AG04450 (cell line): ENCODE results near the gene MYL7. TPM values are rescaled to one million over a fixed set of nuclear protein-coding genes. Genes with fewer than 3 reads are reported as not detected.

Experiments used
- CTCF ChIA-PET: fragments of 300-600, 350-600 bp; formaldehyde crosslinking; extraction: SDS; loops from one replicate; lab custom pipeline; 2022; ENCODE audit warnings: antibody characterized with exemption, inconsistent platforms; lab: Charles Lee
- POLR2A ChIA-PET: fragments of 350-600 bp; formaldehyde crosslinking; extraction: SDS; loops from one replicate; lab custom pipeline; 2021; ENCODE audit warnings: antibody characterized with exemption, inconsistent platforms; lab: Yijun Ruan, JAX
- DNase-seq: peaks from one replicate; pipeline ENCODE4 v3.0.0-alpha.2; 2011; ENCODE audit warnings: low read depth, low spot score
- H3K27ac ChIP-seq: one replicate; pipeline ENCODE4 v1.5.1; 2012; ENCODE audit warnings: low read depth, low read length, control low read depth
- H3K27me3 ChIP-seq: one replicate; pipeline ENCODE4 v1.6.0; 2012; ENCODE audit warnings: low read length; ENCODE audit not compliant: control insufficient read depth, insufficient read depth
- H3K4me3 ChIP-seq: 2 replicates; pipeline ENCODE4 v1.5.1; 2011; ENCODE audit warnings: mild to moderate bottlenecking, low read depth, low read length, control low read depth
- H3K9me3 ChIP-seq: 2 replicates; pipeline ENCODE4 v1.5.1; 2012; ENCODE audit warnings: low read length; ENCODE audit not compliant: control insufficient read depth, insufficient read depth
- polyA plus RNA-seq: library from polyadenylated mRNA; depleted of rRNA; stranded (reverse); fragments of >200 nt; gene quantifications from 2 replicates; pipeline ENCODE4 v1.2.3, GENCODE V29; 2011
- TF ChIP-seq, protein P1 (sequence below): IDR thresholded peaks from 2 replicates; pipeline ENCODE4 v1.5.1; 2011; ENCODE audit warnings: low read depth, low read length, control low read depth, inconsistent platforms

The MYL7 gene
- polyA plus RNA-seq, 1 experiment, result not detected

DNA sequence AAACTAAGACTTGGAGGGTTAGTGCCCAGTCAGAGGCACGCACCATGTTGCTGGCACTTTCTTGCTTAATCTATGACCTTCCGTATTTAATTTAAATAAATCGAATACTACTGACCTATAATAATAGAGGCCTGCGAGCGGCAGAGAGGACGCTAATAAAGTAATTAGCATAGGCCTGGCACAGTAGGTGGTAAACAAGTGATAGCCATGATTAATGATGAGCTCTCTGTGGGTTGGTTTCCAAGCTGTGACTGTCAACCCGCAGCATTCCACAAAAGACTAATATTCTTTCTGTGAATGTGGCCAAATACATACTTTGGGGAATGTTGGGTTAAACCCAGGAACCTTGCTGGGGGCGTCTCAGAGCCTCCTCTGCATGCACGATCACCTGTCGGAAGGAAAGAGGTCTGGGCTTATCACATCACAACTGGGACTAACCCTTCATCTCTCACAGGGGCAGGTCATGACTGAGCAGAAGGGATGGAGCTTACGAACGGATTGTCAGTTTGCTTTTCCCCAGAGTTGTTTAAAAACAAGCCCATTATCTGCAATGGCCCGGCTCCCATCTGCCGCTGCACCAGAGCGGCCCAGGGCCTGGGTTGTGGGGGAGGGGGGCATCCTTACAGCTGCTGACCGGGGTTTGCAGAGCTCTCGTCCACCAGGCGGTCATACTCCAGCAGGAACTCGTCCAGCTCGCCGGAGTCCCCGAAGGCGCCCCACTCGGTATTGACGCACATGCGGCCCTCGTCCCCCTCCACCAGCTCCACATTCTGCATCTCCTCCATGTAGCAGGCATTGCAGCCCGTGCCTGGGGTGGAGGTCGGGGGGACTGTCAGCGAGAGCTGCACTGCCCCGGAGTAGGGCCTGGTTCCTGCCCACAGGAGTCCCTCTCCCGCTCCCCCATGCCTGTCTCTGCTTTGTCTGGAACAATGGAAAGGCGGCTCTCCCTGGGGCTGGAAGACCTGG lies 6.2 kb upstream of the MYL7 start:
- TF ChIP-seq, protein P1, sequence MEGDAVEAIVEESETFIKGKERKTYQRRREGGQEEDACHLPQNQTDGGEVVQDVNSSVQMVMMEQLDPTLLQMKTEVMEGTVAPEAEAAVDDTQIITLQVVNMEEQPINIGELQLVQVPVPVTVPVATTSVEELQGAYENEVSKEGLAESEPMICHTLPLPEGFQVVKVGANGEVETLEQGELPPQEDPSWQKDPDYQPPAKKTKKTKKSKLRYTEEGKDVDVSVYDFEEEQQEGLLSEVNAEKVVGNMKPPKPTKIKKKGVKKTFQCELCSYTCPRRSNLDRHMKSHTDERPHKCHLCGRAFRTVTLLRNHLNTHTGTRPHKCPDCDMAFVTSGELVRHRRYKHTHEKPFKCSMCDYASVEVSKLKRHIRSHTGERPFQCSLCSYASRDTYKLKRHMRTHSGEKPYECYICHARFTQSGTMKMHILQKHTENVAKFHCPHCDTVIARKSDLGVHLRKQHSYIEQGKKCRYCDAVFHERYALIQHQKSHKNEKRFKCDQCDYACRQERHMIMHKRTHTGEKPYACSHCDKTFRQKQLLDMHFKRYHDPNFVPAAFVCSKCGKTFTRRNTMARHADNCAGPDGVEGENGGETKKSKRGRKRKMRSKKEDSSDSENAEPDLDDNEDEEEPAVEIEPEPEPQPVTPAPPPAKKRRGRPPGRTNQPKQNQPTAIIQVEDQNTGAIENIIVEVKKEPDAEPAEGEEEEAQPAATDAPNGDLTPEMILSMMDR, result no peak
- POLR2A ChIA-PET, result interaction anchor here (0.7 to 1.5 kb wide), 3 partner anchors 16 to 53 kb away, joined by 3 to 5 read pairs (median 5); partner anchors contain the start of genes POLD2 and YKT6
- CTCF ChIA-PET, result interaction anchor here (0.7 to 1.7 kb wide), 3 partner anchors 10 to 54 kb away, joined by 3 to 10 read pairs (median 3); no protein-coding TSS in a partner anchor
- no peak for DNase-seq
- Histone ChIP-seq H3K9me3 (peaks cover 10% of the 10 kb centered on the region), H3K4me3 (no peak overlapping the region), H3K27ac (no peak overlapping the region), H3K27me3 (peaks cover 29% of the 10 kb centered on the region)

DNA sequence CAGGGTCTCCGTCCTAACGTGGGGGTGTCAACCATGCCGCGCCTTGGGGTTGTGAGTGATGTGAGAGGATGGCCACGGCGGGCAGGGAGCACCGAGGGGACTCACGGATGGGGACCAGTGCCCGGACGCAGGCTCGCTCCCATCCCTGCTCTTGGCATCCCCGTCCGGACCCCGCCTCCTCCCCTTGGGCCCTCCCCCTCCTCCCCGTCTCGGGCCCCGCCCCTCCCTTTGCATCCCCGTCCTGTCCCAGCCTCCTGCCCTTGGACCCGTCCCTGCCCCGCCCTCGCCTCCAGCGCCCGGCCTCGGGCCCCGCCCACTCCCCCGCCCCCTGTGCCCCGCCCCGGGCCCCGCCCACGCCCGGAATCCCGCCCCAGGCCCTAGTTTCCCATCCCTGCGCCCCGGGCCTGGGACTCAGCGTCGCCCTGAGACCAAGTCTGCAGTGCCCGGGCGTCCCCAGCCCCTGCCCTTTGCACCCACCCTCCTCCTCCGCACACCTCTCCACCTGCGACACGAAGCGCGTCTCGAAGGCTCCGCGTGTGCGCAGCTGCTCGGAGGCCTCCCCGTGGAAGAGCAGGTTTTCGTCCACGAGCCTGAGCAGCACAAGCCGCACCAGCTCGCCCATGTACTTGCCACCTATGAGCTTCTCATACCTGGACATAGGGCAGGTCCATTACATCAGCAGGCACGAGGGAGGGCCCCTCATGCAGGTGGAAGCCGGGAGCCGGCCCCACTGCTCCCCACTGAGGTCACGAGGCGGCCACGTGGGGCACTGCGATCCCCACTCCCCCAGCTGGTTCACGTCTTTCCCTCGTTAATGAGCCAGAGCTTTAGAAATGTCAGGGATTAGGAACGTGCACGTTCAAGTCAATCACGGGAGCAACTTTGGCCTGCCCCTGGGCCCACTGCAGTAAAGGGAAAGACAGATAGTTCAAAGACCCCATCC lies 5.1 kb upstream of the MYL7 start:
- Histone ChIP-seq H3K4me3 (peak overlapping the region; percentile 53), H3K27ac (no peak overlapping the region), H3K9me3 (peaks cover 10% of the 10 kb centered on the region), H3K27me3 (peaks cover 35% of the 10 kb centered on the region)
- ChIA-PET CTCF (no interaction called here), POLR2A (interaction anchor here (0.7 to 1.5 kb wide), 2 partner anchors 23 to 58 kb away, joined by 3 to 5 read pairs; partner anchors contain the start of gene POLD2)
- TF ChIP-seq, protein P1, result no peak
- no peak for DNase-seq

DNA sequence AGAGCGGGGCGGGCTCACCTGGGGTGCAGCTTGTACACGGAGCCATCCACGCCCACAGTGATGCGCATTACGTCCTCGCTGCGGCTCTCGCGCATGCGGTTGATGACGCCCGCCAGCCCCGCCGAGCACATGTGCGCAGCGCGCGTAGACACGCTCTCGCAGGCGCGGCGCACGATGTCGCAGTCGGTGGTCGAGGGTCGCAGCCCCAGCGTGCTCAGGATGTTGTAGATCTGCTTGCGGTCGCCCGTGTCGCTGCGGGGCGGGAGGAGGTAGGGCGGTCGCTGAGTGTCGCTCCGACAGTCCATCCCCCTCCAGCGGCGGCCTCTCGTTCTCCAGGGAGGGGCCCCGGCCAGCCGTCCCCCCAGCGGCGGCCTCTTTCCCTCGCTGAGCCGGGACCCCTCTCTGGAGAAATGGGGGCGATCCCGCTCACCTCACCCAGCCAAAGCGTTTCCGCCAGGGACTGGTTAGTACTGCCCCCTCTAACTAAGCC lies 4.4 kb upstream of the MYL7 start:
- no peak overlapping the region for H3K27ac ChIP-seq
- ChIA-PET CTCF (no interaction called here), POLR2A (no interaction called here)
- H3K9me3 ChIP-seq, result peaks cover 10% of the 10 kb centered on the region
- no peak for DNase-seq
- TF ChIP-seq, protein P1, result no peak
- peak overlapping the region; percentile 53 for H3K4me3 ChIP-seq
- peaks cover 35% of the 10 kb centered on the region for H3K27me3 ChIP-seq

GRCh38 chr7:44144968-44145478 lies 3.9 kb upstream of the MYL7 start:
- peaks cover 10% of the 10 kb centered on the region for H3K9me3 ChIP-seq
- no peak overlapping the region for H3K4me3 ChIP-seq
- TF ChIP-seq, protein P1, result no peak
- peaks cover 35% of the 10 kb centered on the region for H3K27me3 ChIP-seq
- ChIA-PET POLR2A (no interaction called here), CTCF (no interaction called here)
- H3K27ac ChIP-seq, result no peak overlapping the region
- DNase-seq, result no peak
